ENCODE results near the gene USP31.

Gene USP31

DNA sequence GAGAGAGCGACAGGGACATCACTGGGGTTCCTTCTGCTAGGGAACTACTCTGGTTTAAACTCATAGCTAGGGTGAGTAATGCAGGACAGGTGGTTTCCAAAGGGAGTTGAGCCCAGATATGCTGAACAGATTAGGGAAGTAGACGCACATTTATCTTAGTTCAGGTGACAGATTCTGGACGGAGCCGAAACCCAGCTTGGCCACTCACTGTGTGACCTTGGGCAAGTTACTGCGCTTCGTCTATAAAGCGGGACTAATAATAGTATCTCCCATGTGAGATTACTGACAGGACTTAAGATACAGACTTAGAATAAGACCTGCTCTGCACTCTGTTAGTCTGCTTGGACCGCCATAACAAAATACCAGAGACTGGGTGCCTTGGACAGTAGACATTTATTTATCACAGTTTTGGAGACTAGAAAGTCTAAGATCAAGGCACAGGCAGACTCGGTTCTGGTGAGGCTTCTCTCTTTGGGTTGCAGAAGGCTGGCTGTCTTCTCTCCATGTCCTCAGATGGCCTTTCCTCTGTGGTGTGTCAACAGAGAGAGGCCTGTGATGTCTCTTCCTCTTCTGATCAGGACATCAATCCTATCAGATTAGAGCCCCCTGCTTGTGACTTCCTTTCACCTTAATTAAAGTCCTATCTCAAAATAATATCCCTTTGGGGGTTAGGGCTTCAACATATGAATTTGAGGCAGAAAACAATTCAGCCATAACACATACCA is 45.4 kb upstream of the USP31 start:
- no peak for TF ChIP-seq EZH2 (IDR thresholded peaks at IDR 0.05; ENCODE audit: borderline replicate concordance, low read depth, low read length, severe bottlenecking)
- TF ChIP-seq, protein P1, sequence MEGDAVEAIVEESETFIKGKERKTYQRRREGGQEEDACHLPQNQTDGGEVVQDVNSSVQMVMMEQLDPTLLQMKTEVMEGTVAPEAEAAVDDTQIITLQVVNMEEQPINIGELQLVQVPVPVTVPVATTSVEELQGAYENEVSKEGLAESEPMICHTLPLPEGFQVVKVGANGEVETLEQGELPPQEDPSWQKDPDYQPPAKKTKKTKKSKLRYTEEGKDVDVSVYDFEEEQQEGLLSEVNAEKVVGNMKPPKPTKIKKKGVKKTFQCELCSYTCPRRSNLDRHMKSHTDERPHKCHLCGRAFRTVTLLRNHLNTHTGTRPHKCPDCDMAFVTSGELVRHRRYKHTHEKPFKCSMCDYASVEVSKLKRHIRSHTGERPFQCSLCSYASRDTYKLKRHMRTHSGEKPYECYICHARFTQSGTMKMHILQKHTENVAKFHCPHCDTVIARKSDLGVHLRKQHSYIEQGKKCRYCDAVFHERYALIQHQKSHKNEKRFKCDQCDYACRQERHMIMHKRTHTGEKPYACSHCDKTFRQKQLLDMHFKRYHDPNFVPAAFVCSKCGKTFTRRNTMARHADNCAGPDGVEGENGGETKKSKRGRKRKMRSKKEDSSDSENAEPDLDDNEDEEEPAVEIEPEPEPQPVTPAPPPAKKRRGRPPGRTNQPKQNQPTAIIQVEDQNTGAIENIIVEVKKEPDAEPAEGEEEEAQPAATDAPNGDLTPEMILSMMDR (IDR thresholded peaks at IDR 0.05; ENCODE audit: borderline replicate concordance, extremely low read depth, low read length, poor library complexity, severe bottlenecking) = no peak
- no peaks in the 10 kb centered on the region for H4K20me1 ChIP-seq (ENCODE audit: insufficient read depth, low read length)
- H2AFZ ChIP-seq (ENCODE audit: low read depth, low read length) = no peak overlapping the region
- no peaks in the 10 kb centered on the region for H3K4me1 ChIP-seq (ENCODE audit: insufficient read depth, low read length)
- H3K36me3 ChIP-seq (ENCODE audit: insufficient read depth, low read length) = no peaks in the 10 kb centered on the region
- H3K9me3 ChIP-seq (ENCODE audit: insufficient read depth, low read length, severe bottlenecking) = no peaks in the 10 kb centered on the region
- no peak overlapping the region for H3K9ac ChIP-seq (ENCODE audit: low read depth, low read length)
- no peaks in the 10 kb centered on the region for H3K79me2 ChIP-seq (ENCODE audit: insufficient read depth, low read length)
- no peak overlapping the region for H3K27ac ChIP-seq (ENCODE audit: low read length)
- peaks cover 4% of the 10 kb centered on the region for H3K27me3 ChIP-seq (ENCODE audit: insufficient read depth, low read length, poor library complexity)
- no peak overlapping the region for H3K4me3 ChIP-seq (ENCODE audit: low read depth in 1 of 2, low read length in 2 of 2)
- no peak overlapping the region for H3K4me2 ChIP-seq (ENCODE audit: insufficient read depth, low read length)
- ATAC-seq (ENCODE audit: insufficient read depth, low read depth) = no peak
- DNase-seq = no peak

GRCh38 chr16:23188911-23189310 is 39.7 kb upstream of the USP31 start:
- Histone ChIP-seq H3K79me2 (ENCODE audit: insufficient read depth, low read length) (no peaks in the 10 kb centered on the region), H3K9ac (ENCODE audit: low read depth, low read length) (no peak overlapping the region), H4K20me1 (ENCODE audit: insufficient read depth, low read length) (no peaks in the 10 kb centered on the region), H3K36me3 (ENCODE audit: insufficient read depth, low read length) (no peaks in the 10 kb centered on the region), H3K27ac (ENCODE audit: low read length) (no peak overlapping the region), H3K9me3 (ENCODE audit: insufficient read depth, low read length, severe bottlenecking) (no peaks in the 10 kb centered on the region), H2AFZ (ENCODE audit: low read depth, low read length) (no peak overlapping the region), H3K4me1 (ENCODE audit: insufficient read depth, low read length) (no peaks in the 10 kb centered on the region), H3K27me3 (ENCODE audit: insufficient read depth, low read length, poor library complexity) (peaks cover 11% of the 10 kb centered on the region), H3K4me3 (ENCODE audit: low read depth in 1 of 2, low read length in 2 of 2) (no peak overlapping the region), H3K4me2 (ENCODE audit: insufficient read depth, low read length) (no peak overlapping the region)
- DNase-seq (no peak), ATAC-seq (ENCODE audit: insufficient read depth, low read depth) (no peak)
- TF ChIP-seq, protein P1 (IDR thresholded peaks at IDR 0.05; ENCODE audit: borderline replicate concordance, extremely low read depth, low read length, poor library complexity, severe bottlenecking) = no peak
- TF ChIP-seq EZH2 (IDR thresholded peaks at IDR 0.05; ENCODE audit: borderline replicate concordance, low read depth, low read length, severe bottlenecking) = no peak

GRCh38 chr16:23187341-23187740 is 38.1 kb upstream of the USP31 start:
- TF ChIP-seq EZH2 (IDR thresholded peaks at IDR 0.05; ENCODE audit: borderline replicate concordance, low read depth, low read length, severe bottlenecking) = no peak
- TF ChIP-seq, protein P1 (IDR thresholded peaks at IDR 0.05; ENCODE audit: borderline replicate concordance, extremely low read depth, low read length, poor library complexity, severe bottlenecking) = no peak

More at GRCh38 chr16:23187341-23187740, 38.1 kb upstream of the USP31 start:
- Histone ChIP-seq H4K20me1 (ENCODE audit: insufficient read depth, low read length) (no peaks in the 10 kb centered on the region), H3K27ac (ENCODE audit: low read length) (no peak overlapping the region), H2AFZ (ENCODE audit: low read depth, low read length) (no peak overlapping the region), H3K79me2 (ENCODE audit: insufficient read depth, low read length) (no peaks in the 10 kb centered on the region), H3K36me3 (ENCODE audit: insufficient read depth, low read length) (no peaks in the 10 kb centered on the region), H3K4me3 (ENCODE audit: low read depth in 1 of 2, low read length in 2 of 2) (no peak overlapping the region), H3K4me1 (ENCODE audit: insufficient read depth, low read length) (no peaks in the 10 kb centered on the region), H3K4me2 (ENCODE audit: insufficient read depth, low read length) (no peak overlapping the region), H3K9me3 (ENCODE audit: insufficient read depth, low read length, severe bottlenecking) (no peaks in the 10 kb centered on the region), H3K9ac (ENCODE audit: low read depth, low read length) (no peak overlapping the region), H3K27me3 (ENCODE audit: insufficient read depth, low read length, poor library complexity) (peaks cover 10% of the 10 kb centered on the region)
- no peak for ATAC-seq (ENCODE audit: insufficient read depth, low read depth)
- no peak for DNase-seq
